ENCODE measurements around the gene STAU1.
"Not testable (repeated sequence)": the region's sequence is repeated elsewhere in the genome, so short reads cannot be mapped to it uniquely, and the experiment has no call there.

The STAU1 gene

DNA sequence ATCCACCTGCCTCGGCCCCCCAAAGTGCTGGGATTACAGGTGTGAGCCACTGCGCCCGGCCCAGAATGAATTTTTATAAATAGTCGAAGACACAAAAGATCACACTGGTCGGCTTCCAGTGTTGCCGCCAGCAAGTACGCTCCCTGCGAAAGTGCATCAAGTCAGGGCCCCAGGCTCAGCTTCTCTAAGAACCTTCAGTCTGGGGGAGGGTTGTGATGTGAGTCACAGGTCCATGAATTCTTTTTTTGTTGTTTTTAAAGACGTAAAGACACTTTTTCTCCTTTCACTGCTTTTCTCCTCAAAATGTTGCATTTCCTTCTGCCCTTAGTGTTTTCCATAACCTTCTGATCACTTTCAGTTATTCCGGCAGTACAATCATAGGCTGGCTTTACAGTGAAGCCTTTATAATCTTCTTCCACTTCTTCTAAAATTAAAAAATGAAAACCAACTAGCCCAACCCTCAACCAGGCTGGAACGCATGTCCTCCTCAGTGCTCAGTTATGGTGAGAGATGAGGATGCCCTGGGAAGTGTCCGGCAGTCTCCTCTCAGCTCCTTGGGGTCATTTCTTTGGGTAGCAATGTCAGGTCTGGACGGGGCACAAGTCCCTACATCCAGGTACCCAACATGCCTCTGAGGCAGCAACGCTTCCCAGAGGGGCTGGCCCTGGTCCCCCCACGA, 75.4 kb downstream of the STAU1 start:
- TF ChIP-seq EZH2 (IDR thresholded peaks at IDR 0.05) (no peak), POLR2AphosphoS5 (IDR thresholded peaks at IDR 0.05; ENCODE audit: borderline replicate concordance, low read depth, low read length) (no peak), FOXP2 (optimal IDR thresholded peaks at IDR 0.05; ENCODE audit: control extremely low read depth, extremely low read length, insufficient read depth) (no peak)
- H3K9me3 ChIP-seq (ENCODE audit: low read depth, low read length), result no peaks in the 10 kb centered on the region
- H3K36me3 ChIP-seq (ENCODE audit: insufficient read depth, low read length), result peaks cover 47% of the 10 kb centered on the region
- DNase-seq (ENCODE audit: low read depth, low spot score), result no peak
- no peak overlapping the region for H3K4me3 ChIP-seq
- H3K9ac ChIP-seq (ENCODE audit: insufficient read length), result no peak overlapping the region
- no peak overlapping the region for H3K27ac ChIP-seq

DNA sequence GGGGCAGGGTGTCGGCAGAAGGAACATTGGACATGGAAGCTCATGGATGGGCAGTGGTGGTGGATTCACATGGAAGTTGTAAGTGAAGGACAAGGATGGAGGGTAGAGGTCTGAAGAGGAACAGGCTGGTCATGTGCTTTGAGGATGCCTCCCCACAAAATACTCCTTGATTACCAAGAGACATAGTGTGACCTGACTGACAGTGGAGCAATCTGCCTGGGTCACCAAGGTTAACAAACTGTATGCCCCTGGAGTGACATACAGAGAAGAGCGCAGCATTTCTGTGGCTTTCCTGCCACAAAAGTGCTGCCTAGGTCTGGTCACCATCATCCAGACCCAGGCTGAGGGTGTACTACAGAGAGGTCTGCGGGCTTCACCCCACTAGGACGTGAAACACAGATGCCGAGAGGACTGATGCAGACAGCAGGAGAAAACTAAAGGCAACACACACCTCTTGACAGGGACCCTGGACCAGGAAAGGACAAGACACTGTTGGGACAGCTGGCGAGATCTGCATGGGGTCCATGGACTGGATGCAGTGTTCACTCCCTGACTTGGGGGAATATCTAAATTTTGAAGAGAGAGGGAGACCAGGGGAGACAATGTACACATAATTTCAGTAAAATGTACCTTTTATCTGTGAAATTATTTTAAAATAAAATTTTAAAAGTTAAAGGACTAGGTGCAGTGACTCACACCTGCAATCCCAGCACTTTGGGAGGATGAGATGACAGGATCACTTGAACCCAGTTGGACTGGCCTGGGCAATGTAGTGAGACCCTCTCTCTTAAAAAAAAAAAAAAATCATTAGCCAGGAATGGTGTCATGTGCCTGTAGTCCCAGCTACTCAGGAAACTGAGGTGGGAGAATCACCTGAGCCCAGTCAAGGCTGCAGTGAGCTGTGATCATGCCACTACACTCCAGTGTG, 77.1 kb downstream of the STAU1 start:
- TF ChIP-seq EZH2 (IDR thresholded peaks at IDR 0.05) (no peak), POLR2AphosphoS5 (IDR thresholded peaks at IDR 0.05; ENCODE audit: borderline replicate concordance, low read depth, low read length) (no peak; the same call in 1 of the 2 replicates), FOXP2 (optimal IDR thresholded peaks at IDR 0.05; ENCODE audit: control extremely low read depth, extremely low read length, insufficient read depth) (no peak)
- Histone ChIP-seq H3K4me3 (no peak overlapping the region), H3K9ac (ENCODE audit: insufficient read length) (no peak overlapping the region), H3K36me3 (ENCODE audit: insufficient read depth, low read length) (peaks cover 32% of the 10 kb centered on the region), H3K9me3 (ENCODE audit: low read depth, low read length) (no peaks in the 10 kb centered on the region), H3K27ac (no peak overlapping the region)
- no peak for DNase-seq (ENCODE audit: low read depth, low spot score)

- H3K4me3 ChIP-seq, result no peak overlapping the region
- no peaks in the 10 kb centered on the region for H3K9me3 ChIP-seq (ENCODE audit: low read depth, low read length)
- H3K27ac ChIP-seq, result peak overlapping the region; percentile 57; the same call in 1 of the 2 replicates
- H3K36me3 ChIP-seq (ENCODE audit: insufficient read depth, low read length), result peaks cover 42% of the 10 kb centered on the region
- TF ChIP-seq EZH2 (IDR thresholded peaks at IDR 0.05) (no peak), POLR2AphosphoS5 (IDR thresholded peaks at IDR 0.05; ENCODE audit: borderline replicate concordance, low read depth, low read length) (no peak; the same call in 1 of the 2 replicates), FOXP2 (optimal IDR thresholded peaks at IDR 0.05; ENCODE audit: control extremely low read depth, extremely low read length, insufficient read depth) (no peak)
- H3K9ac ChIP-seq (ENCODE audit: insufficient read length), result no peak overlapping the region
- DNase-seq (ENCODE audit: low read depth, low spot score), result no peak
Measured at GRCh38 chr20:49106328-49106727, 81.8 kb downstream of the STAU1 start.

DNA sequence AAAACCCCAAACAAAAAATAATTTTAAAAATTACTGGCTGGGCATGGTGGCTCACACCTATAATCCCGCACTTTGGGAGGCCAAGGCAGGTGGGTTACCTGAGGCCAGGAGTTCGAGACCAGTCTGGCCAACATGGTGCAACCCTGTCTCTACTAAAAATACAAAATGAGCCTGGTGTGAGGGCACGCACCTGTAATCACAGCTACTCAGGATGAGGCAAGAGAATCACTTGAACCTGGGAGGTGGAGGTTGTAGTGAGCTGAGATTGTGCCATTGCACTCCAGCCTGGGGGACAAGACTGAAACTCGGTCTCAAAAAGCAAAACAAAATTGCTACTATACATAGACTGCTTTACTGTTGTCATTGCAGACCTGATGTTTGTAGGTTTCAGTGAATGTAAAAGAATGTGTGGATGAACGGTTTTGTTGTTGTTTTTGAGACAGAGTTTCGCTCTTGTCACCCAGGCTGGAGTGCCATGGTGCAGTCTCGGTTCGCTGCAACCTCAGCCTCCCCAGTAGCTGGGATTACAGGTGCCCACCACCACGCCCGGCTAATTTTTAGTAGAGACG, 83.1 kb downstream of the STAU1 start:
- not testable (repeated sequence) for H3K4me3 ChIP-seq; H3K9me3 ChIP-seq (ENCODE audit: low read depth, low read length); DNase-seq (ENCODE audit: low read depth, low spot score); H3K9ac ChIP-seq (ENCODE audit: insufficient read length)
- Histone ChIP-seq H3K27ac (peak overlapping the region; percentile 68), H3K36me3 (ENCODE audit: insufficient read depth, low read length) (peaks cover 52% of the 10 kb centered on the region)

DNA sequence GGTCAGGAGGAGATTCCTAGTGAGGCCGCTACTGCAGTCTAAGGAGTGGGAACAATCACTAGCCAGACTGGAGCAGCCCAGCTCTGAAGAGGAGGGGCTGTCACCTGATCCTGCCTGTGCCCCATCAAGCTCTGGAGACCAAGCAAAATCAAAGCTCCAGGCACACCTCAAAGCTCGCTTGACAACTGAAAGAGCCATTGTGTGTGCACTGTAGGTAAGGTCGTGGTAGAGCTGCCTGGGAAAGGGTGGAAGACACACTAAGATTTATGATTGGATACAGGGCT, 83.8 kb downstream of the STAU1 start:
- Histone ChIP-seq H3K9me3 (ENCODE audit: low read depth, low read length) (no peaks in the 10 kb centered on the region), H3K9ac (ENCODE audit: insufficient read length) (no peak overlapping the region), H3K4me3 (no peak overlapping the region), H3K27ac (no peak overlapping the region), H3K36me3 (ENCODE audit: insufficient read depth, low read length) (peaks cover 52% of the 10 kb centered on the region)
- no peak for DNase-seq (ENCODE audit: low read depth, low spot score)
- TF ChIP-seq FOXP2 (optimal IDR thresholded peaks at IDR 0.05; ENCODE audit: control extremely low read depth, extremely low read length, insufficient read depth) (no peak), EZH2 (IDR thresholded peaks at IDR 0.05) (no peak), POLR2AphosphoS5 (IDR thresholded peaks at IDR 0.05; ENCODE audit: borderline replicate concordance, low read depth, low read length) (no peak; the same call in 1 of the 2 replicates)

- peaks cover 55% of the 10 kb centered on the region for H3K36me3 ChIP-seq (ENCODE audit: insufficient read depth, low read length)
- H3K4me3 ChIP-seq, result no peak overlapping the region
- TF ChIP-seq FOXP2 (optimal IDR thresholded peaks at IDR 0.05; ENCODE audit: control extremely low read depth, extremely low read length, insufficient read depth) (no peak), POLR2AphosphoS5 (IDR thresholded peaks at IDR 0.05; ENCODE audit: borderline replicate concordance, low read depth, low read length) (no peak), EZH2 (IDR thresholded peaks at IDR 0.05) (no peak)
- no peak for DNase-seq (ENCODE audit: low read depth, low spot score)
- no peaks in the 10 kb centered on the region for H3K9me3 ChIP-seq (ENCODE audit: low read depth, low read length)
- no peak overlapping the region for H3K27ac ChIP-seq
- H3K9ac ChIP-seq (ENCODE audit: insufficient read length), result no peak overlapping the region
Measured at GRCh38 chr20:49103647-49104364, 84.3 kb downstream of the STAU1 start.

- DNase-seq (ENCODE audit: low read depth, low spot score), result no peak
- TF ChIP-seq EZH2 (IDR thresholded peaks at IDR 0.05) (no peak), POLR2AphosphoS5 (IDR thresholded peaks at IDR 0.05; ENCODE audit: borderline replicate concordance, low read depth, low read length) (no peak), FOXP2 (optimal IDR thresholded peaks at IDR 0.05; ENCODE audit: control extremely low read depth, extremely low read length, insufficient read depth) (no peak)
- no peaks in the 10 kb centered on the region for H3K9me3 ChIP-seq (ENCODE audit: low read depth, low read length)
- H3K27ac ChIP-seq, result no peak overlapping the region
- peaks cover 63% of the 10 kb centered on the region for H3K36me3 ChIP-seq (ENCODE audit: insufficient read depth, low read length)
- no peak overlapping the region for H3K4me3 ChIP-seq
- no peak overlapping the region for H3K9ac ChIP-seq (ENCODE audit: insufficient read length)
Measured at GRCh38 chr20:49103019-49103418, 85.1 kb downstream of the STAU1 start.

- no peak overlapping the region for H3K9ac ChIP-seq (ENCODE audit: insufficient read length)
- no peak for TF ChIP-seq EZH2 (IDR thresholded peaks at IDR 0.05)
- no peak for TF ChIP-seq POLR2AphosphoS5 (IDR thresholded peaks at IDR 0.05; ENCODE audit: borderline replicate concordance, low read depth, low read length)
- TF ChIP-seq FOXP2 (optimal IDR thresholded peaks at IDR 0.05; ENCODE audit: control extremely low read depth, extremely low read length, insufficient read depth), result no peak
- H3K4me3 ChIP-seq, result no peak overlapping the region
- no peaks in the 10 kb centered on the region for H3K9me3 ChIP-seq (ENCODE audit: low read depth, low read length)
- no peak overlapping the region for H3K27ac ChIP-seq
- peaks cover 80% of the 10 kb centered on the region for H3K36me3 ChIP-seq (ENCODE audit: insufficient read depth, low read length)
- DNase-seq (ENCODE audit: low read depth, low spot score), result no peak
Measured at GRCh38 chr20:49100972-49101371, 87.2 kb downstream of the STAU1 start.

DNA sequence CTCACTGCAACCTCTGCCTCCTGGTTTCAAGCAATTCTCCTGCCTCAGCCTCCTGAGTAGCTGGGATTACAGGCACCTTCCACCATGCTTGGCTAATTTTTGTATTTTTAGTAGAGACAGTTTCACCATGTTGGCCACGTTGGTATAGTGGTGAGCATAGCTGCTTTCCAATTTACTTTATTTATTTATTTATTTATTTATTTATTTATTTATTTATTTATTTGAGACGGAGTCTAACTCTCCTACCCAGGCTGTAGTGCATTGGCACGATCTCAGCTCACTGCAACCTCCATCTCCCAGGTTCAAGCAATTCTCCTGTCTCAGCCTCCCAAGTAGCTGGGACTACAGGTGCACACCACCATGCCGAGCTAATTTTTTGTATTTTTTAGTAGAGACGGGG, 87.8 kb downstream of the STAU1 start:
- not testable (repeated sequence) for H3K27ac ChIP-seq; H3K9me3 ChIP-seq (ENCODE audit: low read depth, low read length); H3K4me3 ChIP-seq; H3K9ac ChIP-seq (ENCODE audit: insufficient read length); DNase-seq (ENCODE audit: low read depth, low spot score)
- peaks cover 87% of the 10 kb centered on the region for H3K36me3 ChIP-seq (ENCODE audit: insufficient read depth, low read length)
